22Rv1 (cell line): ENCODE results near the gene ITM2B.

Source experiments
- H3K27ac ChIP-seq: fragments of 450-650 bp; 2 replicates; pipeline ENCODE4 v1.5.1; 2017
- ZFX ChIP-seq: fragments of 450-650 bp; IDR thresholded peaks from 2 replicates; pipeline ENCODE4 v1.6.1; 2017; ENCODE audit warnings: antibody characterized with exemption, borderline replicate concordance
- TF ChIP-seq, protein P1 (sequence below): fragments of 450-650 bp; IDR thresholded peaks from 2 replicates; pipeline ENCODE4 v1.5.1; 2017; ENCODE audit warnings: mild to moderate bottlenecking

Gene ITM2B

GRCh38 chr13:48260970-48261369 is 28.0 kb downstream of the ITM2B start:
- no peak for TF ChIP-seq ZFX
- TF ChIP-seq, protein P1, sequence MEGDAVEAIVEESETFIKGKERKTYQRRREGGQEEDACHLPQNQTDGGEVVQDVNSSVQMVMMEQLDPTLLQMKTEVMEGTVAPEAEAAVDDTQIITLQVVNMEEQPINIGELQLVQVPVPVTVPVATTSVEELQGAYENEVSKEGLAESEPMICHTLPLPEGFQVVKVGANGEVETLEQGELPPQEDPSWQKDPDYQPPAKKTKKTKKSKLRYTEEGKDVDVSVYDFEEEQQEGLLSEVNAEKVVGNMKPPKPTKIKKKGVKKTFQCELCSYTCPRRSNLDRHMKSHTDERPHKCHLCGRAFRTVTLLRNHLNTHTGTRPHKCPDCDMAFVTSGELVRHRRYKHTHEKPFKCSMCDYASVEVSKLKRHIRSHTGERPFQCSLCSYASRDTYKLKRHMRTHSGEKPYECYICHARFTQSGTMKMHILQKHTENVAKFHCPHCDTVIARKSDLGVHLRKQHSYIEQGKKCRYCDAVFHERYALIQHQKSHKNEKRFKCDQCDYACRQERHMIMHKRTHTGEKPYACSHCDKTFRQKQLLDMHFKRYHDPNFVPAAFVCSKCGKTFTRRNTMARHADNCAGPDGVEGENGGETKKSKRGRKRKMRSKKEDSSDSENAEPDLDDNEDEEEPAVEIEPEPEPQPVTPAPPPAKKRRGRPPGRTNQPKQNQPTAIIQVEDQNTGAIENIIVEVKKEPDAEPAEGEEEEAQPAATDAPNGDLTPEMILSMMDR = no peak
- no peak overlapping the region for H3K27ac ChIP-seq

GRCh38 chr13:48263196-48263595 is 30.2 kb downstream of the ITM2B start:
- no peak overlapping the region for H3K27ac ChIP-seq
- TF ChIP-seq ZFX = no peak
- TF ChIP-seq, protein P1 = no peak

- no peak overlapping the region for H3K27ac ChIP-seq
- TF ChIP-seq, protein P1 = no peak
- no peak for TF ChIP-seq ZFX
Measured at GRCh38 chr13:48264058-48264457, 31.1 kb downstream of the ITM2B start.

DNA sequence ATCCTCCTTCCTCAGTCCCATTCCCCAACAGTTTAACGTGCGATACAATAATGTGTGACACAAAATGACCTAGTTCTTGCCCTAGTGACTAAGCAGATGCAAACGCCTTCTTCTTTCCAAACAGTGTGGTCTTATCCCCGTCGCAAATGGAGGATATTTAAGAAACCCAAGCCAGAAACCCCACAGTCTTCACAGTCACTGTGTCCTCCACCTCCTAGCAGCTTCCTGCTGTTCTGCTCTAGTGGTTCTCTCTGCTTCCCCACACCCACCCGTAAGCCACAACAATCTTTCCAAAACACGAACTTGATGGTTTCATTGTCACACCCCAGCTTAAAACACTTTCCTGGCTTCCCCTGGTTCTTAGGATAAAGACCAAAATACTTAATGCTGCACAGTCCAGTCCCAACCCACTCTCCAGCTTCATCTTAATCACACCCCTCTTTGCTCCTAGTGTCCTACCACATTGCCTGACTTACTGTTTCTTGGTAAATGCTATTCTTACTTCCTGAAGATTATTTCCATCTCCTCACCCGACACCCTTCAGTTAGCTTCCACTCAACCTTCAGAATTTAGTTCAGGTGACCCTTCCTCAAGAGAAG is 32.3 kb downstream of the ITM2B start:
- TF ChIP-seq ZFX = no peak
- TF ChIP-seq, protein P1 = no peak
- H3K27ac ChIP-seq = no peak overlapping the region

GRCh38 chr13:48266150-48266549 is 33.1 kb downstream of the ITM2B start:
- H3K27ac ChIP-seq = no peak overlapping the region
- TF ChIP-seq, protein P1 = no peak
- no peak for TF ChIP-seq ZFX

GRCh38 chr13:48266701-48267639 is 34.0 kb downstream of the ITM2B start:
- H3K27ac ChIP-seq = no peak overlapping the region
- TF ChIP-seq, protein P1 = no peak
- TF ChIP-seq ZFX = no peak

GRCh38 chr13:48268019-48268418 is 35.0 kb downstream of the ITM2B start:
- TF ChIP-seq, protein P1 = no peak
- TF ChIP-seq ZFX = no peak
- no peak overlapping the region for H3K27ac ChIP-seq
